Progenitor cell of endocrine pancreas (in vitro differentiated cells): ENCODE data around the gene RHO. TPM values are rescaled to one million over a fixed set of nuclear protein-coding genes. Genes with fewer than 3 reads are reported as not detected.

Experiments used
- DNase-seq: peaks from one replicate; pipeline ENCODE4 v3.0.0; 2021; ENCODE audit warnings: low spot score; ENCODE audit not compliant: unreplicated experiment
- H3K27ac Mint-ChIP-seq: 2 replicates; pipeline ENCODE4 v1.8.0; 2021; ENCODE audit warnings: mild to moderate bottlenecking, moderate library complexity, mixed read lengths
- H3K27me3 Mint-ChIP-seq: 2 replicates; pipeline ENCODE4 v1.8.0; 2021; ENCODE audit warnings: mixed read lengths
- H3K36me3 Mint-ChIP-seq: 2 replicates; pipeline ENCODE4 v1.8.0; 2022; ENCODE audit warnings: mixed read lengths; ENCODE audit not compliant: insufficient read depth
- H3K4me1 Mint-ChIP-seq: 2 replicates; pipeline ENCODE4 v1.8.0; 2021; ENCODE audit warnings: low read depth, mixed read lengths
- H3K4me3 Mint-ChIP-seq: 2 replicates; pipeline ENCODE4 v1.8.0; 2021; ENCODE audit warnings: low read depth, mild to moderate bottlenecking, moderate library complexity, mixed read lengths
- H3K9me3 Mint-ChIP-seq: 2 replicates; pipeline ENCODE4 v1.8.0; 2021; ENCODE audit warnings: low read depth, mixed read lengths
- CTCF ChIP-seq: fragments of 200-600 bp; sonication (generic); IDR thresholded peaks from one replicate; pipeline ENCODE4 v1.5.0; 2021; ENCODE audit warnings: antibody characterized with exemption, mild to moderate bottlenecking; ENCODE audit not compliant: unreplicated experiment
- total RNA-seq: library from RNA; stranded (reverse); gene quantifications from 2 replicates; pipeline ENCODE4 v1.2.1, GENCODE V29; 2021

The RHO gene
- total RNA-seq, 1 donor from 2014 or later = 0.10 TPM

GRCh38 chr3:129547241-129547640 lies 18.8 kb downstream of the RHO start:
- H3K36me3 Mint-ChIP-seq = no peaks in the 10 kb centered on the region
- no peak overlapping the region for H3K4me3 Mint-ChIP-seq
- H3K27me3 Mint-ChIP-seq = peaks cover 11% of the 10 kb centered on the region
- no peaks in the 10 kb centered on the region for H3K9me3 Mint-ChIP-seq
- no peak for TF ChIP-seq CTCF
- peaks cover 1% of the 10 kb centered on the region for H3K4me1 Mint-ChIP-seq
- no peak for DNase-seq
- no peak overlapping the region for H3K27ac Mint-ChIP-seq

DNA sequence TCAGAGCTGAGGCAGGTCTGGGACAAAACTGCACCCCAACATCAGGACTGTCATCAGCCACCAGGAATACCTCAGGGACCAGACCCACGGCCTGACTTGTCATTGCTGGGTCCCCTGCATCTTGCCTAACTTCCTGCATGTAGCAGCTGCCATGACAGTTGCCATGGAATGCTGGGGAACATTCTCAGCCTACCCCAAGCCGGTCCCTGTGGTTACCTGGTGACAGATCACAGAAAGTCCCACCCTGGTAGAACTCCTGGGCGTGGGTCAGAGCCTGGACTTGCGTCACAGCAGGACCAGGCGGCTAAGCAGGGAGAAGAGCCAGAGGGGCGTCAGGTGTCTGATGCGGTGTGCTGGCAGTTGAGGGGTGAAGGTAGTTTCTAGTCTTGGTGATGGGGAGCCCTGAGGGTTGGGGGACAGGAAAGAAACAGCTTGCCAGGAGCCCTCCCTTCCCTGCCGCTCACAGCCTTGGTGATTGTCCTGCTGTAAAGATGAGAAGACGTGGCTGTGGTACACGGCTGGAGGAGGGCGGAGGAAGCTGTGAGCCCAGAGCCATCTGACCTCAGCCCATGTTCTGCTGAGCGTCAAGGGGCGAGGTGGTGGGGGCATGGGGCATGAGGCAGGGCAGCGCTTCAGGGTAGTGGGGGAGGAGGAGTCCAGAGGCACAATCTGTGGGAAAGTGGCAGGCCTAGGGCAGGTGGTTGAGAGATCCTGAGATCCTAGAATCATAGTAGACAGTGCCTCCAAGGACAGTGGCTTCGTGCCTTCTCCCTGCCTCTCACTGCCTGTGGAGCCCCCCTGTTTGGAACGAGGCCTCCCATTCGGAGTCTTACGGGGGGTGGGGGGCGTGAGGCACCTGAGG lies 19.9 kb downstream of the RHO start:
- no peaks in the 10 kb centered on the region for H3K9me3 Mint-ChIP-seq
- DNase-seq = no peak
- H3K4me1 Mint-ChIP-seq = peaks cover 1% of the 10 kb centered on the region
- H3K4me3 Mint-ChIP-seq = no peak overlapping the region
- no peak for TF ChIP-seq CTCF
- no peaks in the 10 kb centered on the region for H3K36me3 Mint-ChIP-seq
- H3K27ac Mint-ChIP-seq = peak overlapping the region; percentile 37
- H3K27me3 Mint-ChIP-seq = peaks cover 18% of the 10 kb centered on the region

- Mint-ChIP-seq H3K4me1 (peaks cover 1% of the 10 kb centered on the region), H3K9me3 (no peaks in the 10 kb centered on the region), H3K36me3 (no peaks in the 10 kb centered on the region), H3K4me3 (no peak overlapping the region), H3K27ac (no peak overlapping the region), H3K27me3 (peaks cover 21% of the 10 kb centered on the region)
- DNase-seq = no peak
- TF ChIP-seq CTCF = no peak
Measured at GRCh38 chr3:129549006-129549800, 20.8 kb downstream of the RHO start.

GRCh38 chr3:129549805-129550204 lies 21.4 kb downstream of the RHO start:
- H3K9me3 Mint-ChIP-seq = no peaks in the 10 kb centered on the region
- no peaks in the 10 kb centered on the region for H3K36me3 Mint-ChIP-seq
- DNase-seq = no peak
- TF ChIP-seq CTCF = no peak
- H3K4me3 Mint-ChIP-seq = no peak overlapping the region
- peaks cover 27% of the 10 kb centered on the region for H3K27me3 Mint-ChIP-seq
- peaks cover 1% of the 10 kb centered on the region for H3K4me1 Mint-ChIP-seq
- no peak overlapping the region for H3K27ac Mint-ChIP-seq

- no peak for TF ChIP-seq CTCF
- no peak overlapping the region for H3K4me3 Mint-ChIP-seq
- no peaks in the 10 kb centered on the region for H3K36me3 Mint-ChIP-seq
- H3K27ac Mint-ChIP-seq = peak overlapping the region; percentile 38
- H3K9me3 Mint-ChIP-seq = no peaks in the 10 kb centered on the region
- DNase-seq = no peak
- H3K27me3 Mint-ChIP-seq = peaks cover 28% of the 10 kb centered on the region
- H3K4me1 Mint-ChIP-seq = peaks cover 1% of the 10 kb centered on the region
Measured at GRCh38 chr3:129552287-129553050, 24.0 kb downstream of the RHO start.
